ENCODE measurements around the gene EPHB1.

DNA sequence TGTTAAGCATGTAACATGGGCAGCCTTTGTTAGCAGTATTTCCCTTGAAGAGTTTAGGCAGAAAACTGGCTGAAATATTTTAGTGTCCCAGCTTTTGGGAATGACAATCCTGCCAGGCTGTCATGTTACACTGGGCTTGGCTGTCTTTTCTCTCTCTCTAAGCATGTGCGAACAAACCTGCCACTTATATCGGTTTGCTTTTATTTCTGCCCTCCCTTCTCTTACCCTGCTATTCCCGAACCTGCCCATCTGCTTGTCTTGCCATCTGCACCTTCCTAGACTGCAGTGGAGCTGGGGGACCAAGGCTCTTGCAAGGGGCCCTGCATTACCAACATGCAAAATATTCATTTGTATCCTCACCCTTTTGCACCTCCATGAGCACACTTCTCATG is 339.6 kb downstream of the EPHB1 start:
- TF ChIP-seq CTCF (IDR thresholded peaks at IDR 0.05; ENCODE audit: low read length) (no peak), EZH2 (IDR thresholded peaks at IDR 0.05; ENCODE audit: borderline replicate concordance, low read length) (no peak)
